Measurements from ENCODE around the gene ATRN.

GRCh38 chr20:3492669-3493068 is 21.9 kb downstream of the ATRN start:
- TF ChIP-seq POLR2AphosphoS5 (IDR thresholded peaks at IDR 0.05) (no peak), EP300 (IDR thresholded peaks at IDR 0.05) (no peak)
